Activated CD8-positive, alpha-beta memory T cell treated with anti-CD3 and anti-CD28 coated beads, Interleukin-2, amount 50 U/mL, for 1 hour (primary cell): ENCODE results near the gene DSC1.
"Not testable (repeated sequence)": the region's sequence is repeated elsewhere in the genome, so short reads cannot be mapped to it uniquely, and the experiment has no call there.

ENCODE experiments used
- DNase-seq: peaks from one replicate; pipeline ENCODE4 v3.0.0-alpha.2; 2020; ENCODE audit errors: extremely low read depth

Gene DSC1, protein sequence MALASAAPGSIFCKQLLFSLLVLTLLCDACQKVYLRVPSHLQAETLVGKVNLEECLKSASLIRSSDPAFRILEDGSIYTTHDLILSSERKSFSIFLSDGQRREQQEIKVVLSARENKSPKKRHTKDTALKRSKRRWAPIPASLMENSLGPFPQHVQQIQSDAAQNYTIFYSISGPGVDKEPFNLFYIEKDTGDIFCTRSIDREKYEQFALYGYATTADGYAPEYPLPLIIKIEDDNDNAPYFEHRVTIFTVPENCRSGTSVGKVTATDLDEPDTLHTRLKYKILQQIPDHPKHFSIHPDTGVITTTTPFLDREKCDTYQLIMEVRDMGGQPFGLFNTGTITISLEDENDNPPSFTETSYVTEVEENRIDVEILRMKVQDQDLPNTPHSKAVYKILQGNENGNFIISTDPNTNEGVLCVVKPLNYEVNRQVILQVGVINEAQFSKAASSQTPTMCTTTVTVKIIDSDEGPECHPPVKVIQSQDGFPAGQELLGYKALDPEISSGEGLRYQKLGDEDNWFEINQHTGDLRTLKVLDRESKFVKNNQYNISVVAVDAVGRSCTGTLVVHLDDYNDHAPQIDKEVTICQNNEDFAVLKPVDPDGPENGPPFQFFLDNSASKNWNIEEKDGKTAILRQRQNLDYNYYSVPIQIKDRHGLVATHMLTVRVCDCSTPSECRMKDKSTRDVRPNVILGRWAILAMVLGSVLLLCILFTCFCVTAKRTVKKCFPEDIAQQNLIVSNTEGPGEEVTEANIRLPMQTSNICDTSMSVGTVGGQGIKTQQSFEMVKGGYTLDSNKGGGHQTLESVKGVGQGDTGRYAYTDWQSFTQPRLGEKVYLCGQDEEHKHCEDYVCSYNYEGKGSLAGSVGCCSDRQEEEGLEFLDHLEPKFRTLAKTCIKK

DNA sequence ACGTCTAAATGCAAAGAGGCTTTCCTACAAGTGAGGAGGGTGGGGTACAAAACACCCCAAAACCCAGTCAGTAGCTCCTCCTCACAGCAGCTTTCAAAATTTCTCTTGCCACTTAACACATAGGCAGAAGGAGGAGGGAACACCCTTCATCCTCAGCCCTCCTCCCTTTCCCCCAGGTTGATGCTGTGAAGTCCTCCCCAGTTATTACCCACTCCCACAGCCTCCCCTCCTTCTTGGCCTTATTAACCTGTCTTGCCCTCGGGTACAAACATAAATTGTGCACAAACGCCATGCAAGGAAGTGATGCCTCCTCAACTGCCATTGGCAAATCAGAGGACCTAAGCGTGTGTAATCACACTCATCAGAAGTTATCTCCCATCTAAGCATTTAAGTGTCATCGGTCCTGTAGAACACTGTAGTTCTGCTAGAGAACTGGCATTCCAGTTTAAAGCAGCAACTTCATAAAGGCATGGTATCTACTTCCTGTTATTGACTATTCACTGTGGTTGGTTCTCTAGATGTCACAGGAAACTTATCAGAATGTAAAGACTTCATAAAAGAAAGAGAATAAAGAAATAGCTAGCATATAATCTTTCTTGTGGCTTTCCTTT, at the start of gene DSC1:
Gene DSC1, minus strand, starts transcription at position 32 of the 611 bp plus-strand sequence. CDS start 262 bp downstream, outside the sequence.
- DNase-seq, result no peak

DNA sequence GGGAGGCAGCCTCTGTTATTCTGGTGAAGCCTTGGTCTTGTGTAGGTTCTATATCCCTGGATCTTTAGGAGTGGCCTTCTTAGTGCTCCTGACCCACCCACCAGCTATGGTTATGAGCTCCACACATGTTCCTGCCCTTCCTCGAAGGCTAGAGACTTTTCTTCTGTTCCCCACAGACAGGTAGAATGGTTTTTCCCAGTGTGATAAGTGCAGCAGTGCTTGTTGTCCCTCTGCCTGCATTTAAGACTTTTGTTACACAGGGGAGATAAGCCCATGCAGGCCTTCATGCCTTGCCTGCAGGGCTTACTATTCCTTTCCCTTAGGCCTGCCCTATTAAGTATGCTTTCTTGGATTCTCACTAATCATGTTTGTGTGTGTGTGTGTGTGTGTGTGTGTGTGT, 48.4 kb upstream of the DSC1 start:
- no peak for DNase-seq

DNA sequence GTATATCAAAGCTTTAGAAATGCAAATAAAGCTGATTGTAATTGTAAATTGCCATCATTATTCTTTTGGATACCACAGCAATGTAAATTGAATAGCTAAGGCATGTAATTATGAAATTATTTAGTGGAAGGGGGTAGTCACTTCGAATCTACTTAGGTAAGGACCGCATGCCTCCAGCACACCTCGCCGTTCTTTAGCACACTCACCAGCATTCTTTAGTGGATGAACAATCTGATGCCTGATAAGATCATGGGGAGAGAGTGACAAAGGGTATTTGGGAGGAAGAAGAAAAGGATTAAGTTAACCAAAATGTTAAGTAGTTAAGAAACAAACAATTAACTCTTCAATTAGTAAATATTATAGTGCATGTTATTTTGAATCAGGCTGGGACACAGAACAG, 46.4 kb upstream of the DSC1 start:
- DNase-seq, result no peak

DNA sequence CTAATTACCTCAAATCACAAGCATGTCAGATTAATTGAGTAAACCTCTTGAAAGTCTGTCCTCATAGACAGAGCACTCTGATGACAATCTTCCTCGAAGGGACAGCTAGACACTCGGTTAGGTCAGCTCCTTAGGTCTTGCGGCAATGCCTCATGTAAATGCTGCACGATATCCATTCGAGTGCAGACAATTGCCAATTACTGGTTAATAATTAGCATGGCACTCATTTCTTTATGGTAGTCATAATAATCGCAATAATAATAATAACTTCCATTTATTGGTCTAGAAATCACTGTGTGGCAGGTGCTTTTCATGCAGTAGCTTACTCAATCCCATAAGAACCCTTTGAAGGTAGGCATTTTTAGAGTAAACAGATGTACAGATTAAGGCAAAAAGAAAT, 44.7 kb upstream of the DSC1 start:
- no peak for DNase-seq

DNA sequence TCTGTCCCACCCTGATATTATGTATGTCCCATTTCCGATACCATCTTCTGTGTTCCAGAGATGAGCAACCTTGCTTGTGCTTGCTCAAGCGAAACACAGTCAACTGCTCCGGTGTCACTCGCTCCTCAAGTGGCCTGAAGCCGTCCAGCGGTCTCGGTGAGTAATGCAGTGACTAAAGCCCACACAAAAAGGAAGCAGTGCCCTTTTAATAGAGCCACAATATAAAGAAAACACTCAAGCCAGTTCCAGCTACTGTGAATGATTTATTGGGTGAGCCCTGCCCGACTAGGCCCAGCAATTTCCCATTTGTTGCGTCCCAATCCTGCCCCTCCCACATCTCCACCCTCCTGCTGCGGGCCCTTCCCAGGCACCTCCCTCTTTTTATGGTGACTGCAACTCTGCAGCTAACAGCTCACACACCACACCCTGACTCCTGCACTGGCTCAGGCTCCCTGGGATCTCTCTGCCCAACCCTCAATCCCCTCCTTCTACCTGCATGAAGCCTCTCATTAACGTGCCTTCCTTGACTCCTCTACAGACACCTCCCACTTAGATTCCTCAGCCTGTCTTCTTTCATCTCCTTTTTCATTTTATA, 44.2 kb upstream of the DSC1 start:
- no peak for DNase-seq

DNA sequence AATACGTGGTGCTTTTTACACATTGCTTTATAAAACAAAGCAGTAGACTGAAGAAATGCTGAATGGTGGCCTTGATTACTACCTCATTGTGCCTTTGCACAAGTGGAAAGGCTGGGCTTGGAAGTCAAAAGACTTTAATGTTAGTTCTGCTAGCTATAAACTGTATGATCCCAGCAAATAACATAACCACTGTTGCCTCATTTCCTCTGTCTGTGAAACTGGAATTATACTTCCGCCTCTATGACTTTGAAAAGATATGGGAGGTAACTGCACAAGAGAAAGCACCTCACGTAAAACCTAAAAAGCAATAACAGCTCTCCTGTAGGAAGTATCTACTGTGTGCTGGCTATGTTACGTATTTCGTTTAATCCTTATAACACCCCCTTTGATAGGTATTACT, 43.4 kb upstream of the DSC1 start:
- no peak for DNase-seq

DNA sequence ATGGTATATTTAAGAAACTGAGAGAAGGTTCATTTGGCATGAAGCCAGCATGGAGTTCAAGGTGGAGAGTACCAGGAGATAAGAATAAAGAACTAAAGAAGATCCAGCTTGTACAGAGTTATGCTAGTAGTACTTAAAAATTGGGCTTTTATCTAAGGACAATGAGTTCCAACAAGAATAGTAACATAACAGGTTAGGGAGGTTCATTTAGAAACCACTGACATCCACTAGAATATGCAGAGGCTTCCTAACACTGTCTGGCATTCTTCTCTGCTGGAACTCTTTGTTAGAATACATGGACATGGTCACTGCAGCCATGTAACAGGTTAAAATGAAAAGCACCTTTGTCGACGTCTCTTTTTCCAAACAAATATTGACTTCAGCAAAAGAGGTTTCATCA, 42.6 kb upstream of the DSC1 start:
- no peak for DNase-seq

DNA sequence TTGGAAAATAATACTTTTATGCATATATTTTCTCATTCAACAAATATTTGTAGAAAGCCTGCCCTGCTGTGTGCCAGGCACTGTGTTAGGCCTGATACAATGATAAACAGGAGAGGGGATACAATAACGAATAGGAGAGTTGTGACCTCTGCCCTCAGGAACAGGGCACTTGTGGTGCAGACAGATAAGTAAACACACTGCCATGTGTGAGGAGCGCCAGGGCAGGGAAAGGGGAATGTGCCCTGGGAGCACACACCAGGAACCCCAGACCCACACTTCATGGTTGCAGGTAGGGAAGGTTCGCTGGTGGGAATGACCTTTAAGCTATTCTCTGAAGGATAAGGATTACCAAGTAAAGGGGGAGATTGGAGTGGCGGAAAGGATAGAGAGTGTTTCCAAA, 42.2 kb upstream of the DSC1 start:
- no peak for DNase-seq

DNA sequence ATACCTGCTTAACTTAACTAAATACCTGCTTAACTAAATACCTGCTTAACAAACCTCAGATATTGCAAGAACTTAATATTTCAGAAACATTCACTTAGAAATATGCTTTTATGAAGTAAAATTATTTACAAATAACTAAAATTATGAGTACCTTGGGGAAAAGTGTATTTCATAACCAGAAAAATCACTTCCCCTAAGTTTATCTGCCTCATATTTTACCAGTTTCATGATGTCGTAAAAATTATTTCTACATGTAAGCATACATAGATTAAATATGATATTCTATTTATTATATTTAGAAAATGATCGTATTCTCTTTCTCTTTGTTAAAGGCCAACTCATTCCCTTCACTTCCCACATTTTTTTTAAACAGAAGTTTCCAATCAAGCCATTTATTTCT, 41.5 kb upstream of the DSC1 start:
- no peak for DNase-seq

DNA sequence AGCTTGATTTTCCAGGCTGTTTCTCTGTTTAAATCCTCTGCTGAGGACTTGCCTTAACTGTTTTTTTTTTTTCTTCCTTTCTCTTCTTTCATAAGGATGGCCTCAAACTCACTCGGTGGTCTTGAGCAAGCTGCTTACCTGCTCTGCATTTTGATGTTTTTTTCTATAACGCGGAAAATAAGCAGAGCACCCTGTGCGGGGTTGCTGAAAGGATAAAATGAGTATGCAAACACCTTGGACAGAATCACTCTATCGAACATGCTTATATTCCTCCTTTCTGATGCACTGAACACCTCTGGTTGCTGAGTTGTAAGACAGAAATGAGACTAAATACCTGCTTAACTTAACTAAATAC, 41.1 kb upstream of the DSC1 start:
- no peak for DNase-seq

DNA sequence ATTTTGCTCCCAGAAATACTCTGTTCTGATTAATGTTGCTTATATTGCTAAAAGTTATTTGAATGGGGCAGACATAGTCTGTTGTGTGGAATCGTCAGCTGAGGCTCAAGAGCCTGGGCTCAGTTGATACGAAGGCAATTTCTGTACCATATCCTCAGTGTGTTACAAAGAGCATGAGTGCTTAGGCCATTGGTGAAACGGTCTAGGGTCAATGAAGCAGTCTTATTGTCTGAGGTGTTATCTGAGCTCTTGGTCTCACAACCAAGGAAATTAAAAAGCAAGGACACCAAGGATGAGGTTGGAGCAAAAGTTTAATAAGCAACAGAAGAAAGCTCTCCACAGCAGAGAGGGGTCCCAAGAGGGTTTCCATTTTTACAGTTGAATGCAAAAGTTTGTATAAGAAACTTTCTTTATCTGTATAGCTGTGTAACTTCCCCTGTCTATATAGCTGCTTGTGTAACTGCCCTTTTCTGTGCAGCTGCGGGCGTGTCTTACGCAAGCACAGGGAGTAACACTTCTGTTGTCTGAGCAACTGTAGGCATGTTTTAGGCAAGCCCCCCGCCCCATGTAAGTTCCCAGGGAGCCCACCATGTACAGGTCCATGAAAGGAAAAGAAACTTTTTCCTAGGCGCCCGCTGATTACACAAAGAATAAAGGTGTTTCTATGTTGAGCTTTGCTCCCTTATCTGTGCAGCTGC, 40.6 kb upstream of the DSC1 start:
- DNase-seq, result no peak

DNA sequence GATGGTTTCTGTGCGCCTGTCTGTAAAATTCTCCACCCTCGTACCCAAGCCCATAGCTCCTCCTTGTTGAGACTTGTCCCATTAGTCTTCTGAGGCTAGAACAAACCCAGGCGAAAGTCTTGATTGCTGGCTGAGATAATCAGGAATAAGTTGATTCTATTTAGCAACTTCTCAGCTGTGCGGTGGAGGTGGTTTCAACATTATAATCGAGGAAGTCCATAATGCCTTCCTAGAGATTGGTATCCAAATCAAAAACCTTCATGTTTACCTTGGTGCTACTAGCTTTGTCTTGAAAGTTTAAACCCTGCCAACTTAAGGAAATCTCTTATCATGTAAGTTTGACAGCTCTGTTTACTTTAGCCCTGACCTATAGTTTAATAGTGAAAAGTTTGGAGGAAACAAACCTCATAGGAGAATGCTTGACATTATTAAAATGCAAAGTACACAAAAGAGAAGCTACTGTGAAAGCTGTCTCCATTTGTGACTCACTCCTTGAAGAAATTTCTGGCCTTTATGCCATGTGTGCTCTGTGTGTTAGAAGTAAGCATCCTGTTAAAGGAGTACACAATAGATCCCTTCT, 36.6 kb upstream of the DSC1 start:
- no peak for DNase-seq

DNA sequence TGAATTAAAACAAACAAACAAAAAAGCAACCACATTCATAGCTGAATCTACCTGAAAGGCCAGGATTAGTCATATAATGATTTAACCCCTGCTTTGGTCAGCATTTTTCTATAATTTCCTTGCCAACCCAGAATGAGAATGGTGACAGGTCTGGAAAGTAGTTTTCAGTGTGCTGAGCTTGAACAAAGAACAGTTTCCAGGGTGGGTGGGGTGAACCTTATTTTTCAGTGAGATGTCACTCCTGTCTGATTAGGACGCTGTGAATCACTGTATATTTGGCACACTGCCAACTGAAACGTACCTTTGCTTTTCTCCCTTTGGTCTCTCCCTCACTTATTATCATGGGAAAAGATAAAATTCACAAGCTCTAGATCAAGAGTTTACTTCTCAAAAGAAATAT, 35.0 kb upstream of the DSC1 start:
- DNase-seq, result no peak

DNA sequence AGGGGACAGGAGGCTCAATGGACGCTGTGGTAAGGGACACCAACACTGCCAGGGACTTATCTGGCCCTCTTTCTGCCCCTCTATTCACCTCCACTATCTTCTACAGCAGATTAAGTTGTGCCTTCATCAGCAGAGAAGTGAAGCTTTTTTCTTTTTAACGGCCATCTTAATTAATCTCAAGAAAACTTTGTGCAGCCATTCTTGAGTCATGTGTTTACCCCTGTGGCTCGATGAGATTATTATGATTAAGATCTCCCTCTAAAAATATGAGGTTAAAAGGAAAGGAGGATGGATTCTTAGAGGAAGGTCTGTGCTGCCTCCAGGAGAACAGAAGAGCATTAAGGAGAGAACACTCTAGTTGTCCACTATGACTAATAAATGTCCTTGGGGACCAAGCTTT, 32.4 kb upstream of the DSC1 start:
- no peak for DNase-seq

DNA sequence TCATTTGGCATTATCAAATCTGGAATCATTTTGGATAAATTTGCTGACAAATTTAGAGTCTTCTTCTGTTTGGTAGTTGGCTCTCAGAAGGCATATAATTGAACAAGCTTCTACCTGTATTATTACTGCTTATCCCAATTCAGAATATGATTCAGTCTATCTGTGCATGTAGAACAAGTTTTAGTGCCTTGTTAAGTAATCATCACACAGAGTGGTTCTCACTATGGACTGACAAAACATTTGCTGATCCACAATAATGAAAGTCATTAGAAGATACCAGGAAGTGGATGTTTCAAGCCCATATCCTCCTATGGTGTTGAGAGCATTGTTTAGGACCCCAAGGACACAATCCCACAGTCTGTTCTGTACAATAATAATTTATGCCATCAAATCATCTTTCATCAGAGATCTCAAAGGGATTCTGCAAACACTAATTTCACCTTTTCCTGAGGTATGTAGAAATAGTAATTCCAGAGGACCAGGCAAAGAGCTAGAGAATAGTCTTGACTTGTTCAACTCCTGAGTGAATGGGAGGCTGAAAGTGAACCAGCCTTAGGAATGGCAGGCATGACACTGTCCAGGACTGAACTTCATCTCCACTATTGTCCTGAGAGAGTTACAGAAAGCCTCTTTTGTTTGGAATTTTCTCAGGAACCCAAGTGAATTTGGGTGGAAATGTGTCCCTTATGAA, 29.6 kb upstream of the DSC1 start:
- no peak for DNase-seq

DNA sequence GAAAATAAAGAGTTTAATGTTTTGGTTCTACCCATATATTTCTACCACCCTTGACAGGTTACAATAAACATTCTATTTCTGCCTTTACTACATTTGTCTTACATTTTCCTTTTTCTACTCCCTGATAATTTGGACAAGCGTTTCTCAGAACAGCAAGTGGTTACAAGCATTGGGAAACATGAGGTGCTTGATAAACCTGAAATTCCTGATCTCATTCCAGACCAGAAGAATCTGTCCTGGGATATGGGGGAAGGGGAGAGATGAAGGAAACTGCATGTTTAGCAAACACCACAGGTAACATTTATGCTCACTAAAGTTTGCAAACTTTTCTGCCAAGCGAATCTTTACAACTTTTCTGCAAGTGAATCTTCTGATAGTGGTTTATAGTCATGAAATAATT, 28.3 kb upstream of the DSC1 start:
- no peak for DNase-seq

DNA sequence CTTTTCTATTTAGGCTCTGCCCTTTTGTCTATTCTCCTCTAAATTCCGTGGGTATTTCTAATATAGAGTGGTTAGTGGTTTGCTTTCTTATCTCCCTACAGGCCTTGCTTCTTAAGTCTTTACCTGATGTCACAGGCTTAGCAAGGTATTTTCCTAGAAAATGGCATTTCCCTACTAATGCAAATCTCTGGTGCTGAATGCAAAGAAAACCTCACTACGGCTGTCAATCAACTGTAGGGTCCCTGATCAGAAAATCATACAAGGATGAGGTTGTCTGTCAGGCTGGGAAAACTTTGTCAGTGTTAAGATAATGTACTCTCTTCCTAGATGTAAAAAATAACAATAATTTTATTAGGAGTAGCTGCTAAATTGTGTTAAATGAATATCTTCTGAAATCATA, 27.1 kb upstream of the DSC1 start:
- no peak for DNase-seq

DNA sequence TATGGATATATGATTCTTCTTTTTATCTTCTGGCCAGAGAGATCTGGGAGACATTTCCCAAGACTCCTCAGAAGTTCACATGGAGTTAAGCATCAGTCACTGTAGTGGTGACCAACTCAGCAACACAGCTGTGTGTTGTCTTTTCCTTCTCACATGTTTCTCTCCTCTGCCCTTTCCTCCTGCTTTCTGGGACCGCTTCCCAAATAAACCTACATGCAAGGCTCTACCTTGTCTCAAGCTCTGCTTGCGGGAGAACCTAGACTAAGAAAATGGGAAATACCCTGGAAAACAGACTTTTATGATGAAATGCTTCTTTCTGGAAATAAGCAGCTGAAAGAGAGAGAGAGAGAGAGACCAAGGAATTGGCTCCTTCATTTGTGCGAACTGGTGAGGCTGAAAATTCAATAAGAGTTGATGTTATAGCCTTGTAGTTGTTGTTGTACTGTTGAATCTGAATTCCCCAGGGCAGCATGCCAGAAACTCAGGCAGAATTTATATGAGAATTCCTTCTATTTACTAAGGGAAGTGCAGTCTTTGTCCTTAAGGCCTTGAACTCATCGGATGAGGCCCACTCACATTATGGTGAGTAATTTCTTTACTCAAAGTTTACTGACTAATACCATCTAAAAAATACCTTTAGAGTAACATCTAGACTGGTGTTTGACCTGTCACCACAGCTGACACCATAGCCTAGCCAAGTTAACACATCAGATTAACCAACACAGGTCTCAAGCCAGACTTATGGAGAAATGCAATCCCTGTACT, 22.7 kb upstream of the DSC1 start:
- no peak for DNase-seq

DNA sequence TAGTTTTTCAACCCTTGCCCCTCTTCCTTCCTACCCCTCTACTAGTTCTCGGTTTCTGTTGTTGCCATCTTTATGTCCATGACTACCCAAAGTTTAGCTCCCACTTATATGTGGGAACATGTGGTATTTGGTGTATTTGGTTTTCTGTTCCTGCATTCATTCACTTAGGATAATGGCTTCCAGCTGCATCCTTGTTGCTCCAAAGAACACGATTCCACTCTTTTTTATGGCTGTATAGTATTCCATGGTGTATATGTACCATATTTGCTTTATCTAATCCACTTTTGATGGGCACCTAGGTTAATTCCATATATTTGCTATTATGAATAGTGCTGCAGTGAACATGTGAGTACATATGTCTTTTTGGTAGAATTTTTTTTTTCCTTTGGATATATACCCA, 20.6 kb upstream of the DSC1 start:
- DNase-seq, result no peak

DNA sequence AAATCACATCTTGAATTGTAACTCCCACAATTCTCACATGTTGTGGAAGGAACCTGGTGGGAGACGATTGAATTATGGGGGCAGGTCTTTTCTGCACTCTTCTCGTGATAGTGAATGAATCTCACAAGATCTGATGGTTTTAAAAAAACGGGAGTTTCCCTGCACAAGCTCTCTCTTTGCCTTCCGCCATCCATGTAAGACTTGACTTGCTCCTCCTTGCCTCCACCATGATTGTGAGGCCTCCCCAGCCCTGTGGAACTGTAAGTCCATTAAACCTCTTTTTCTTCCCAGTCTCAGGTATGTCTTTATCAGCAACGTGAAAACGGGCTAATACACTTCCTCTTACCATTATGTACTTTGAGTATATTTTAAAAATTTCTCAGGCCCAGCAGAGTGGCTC, 14.7 kb upstream of the DSC1 start:
- DNase-seq, result not testable (repeated sequence)
